Transverse colon (tissue), 4 donors: ENCODE measurements around the gene RSKR. TPM values are rescaled to one million over a fixed set of nuclear protein-coding genes. Genes with fewer than 3 reads are reported as not detected.

Experiments
- DNase-seq: peaks from one replicate; pipeline ENCODE4 v3.0.0-alpha.2; 2019
- H3K27ac ChIP-seq, 4 donors: fragments of 200-600 bp; sonication (generic); 2 replicates each; pipeline ENCODE4 v1.5.1; 2016 to 2018; ENCODE audit warnings: inconsistent platforms in 4 of 4
- H3K27me3 ChIP-seq: fragments of 200-600 bp; sonication (generic); 2 replicates; pipeline ENCODE4 v1.5.1; 2017; ENCODE audit warnings: inconsistent platforms
- H3K36me3 ChIP-seq, 4 donors: fragments of 200-600 bp; sonication (generic); 2 replicates each; pipeline ENCODE4 v1.5.1; 2017 to 2019; ENCODE audit warnings: inconsistent platforms in 4 of 4
- H3K4me1 ChIP-seq, 4 donors: fragments of 200-600 bp; sonication (generic); 2 replicates each; pipeline ENCODE4 v1.5.1; 2017 to 2020; ENCODE audit warnings: inconsistent platforms in 4 of 4
- H3K4me3 ChIP-seq, 4 donors: fragments of 200-600 bp; sonication (generic); 1 replicate in 1 of 4; 2 replicates in 3 of 4; pipeline versions ENCODE4 v1.5.1 to v1.6.1; 2017 to 2019; ENCODE audit warnings: inconsistent platforms in 4 of 4
- H3K9me3 ChIP-seq, 2 donors: fragments of 200-600 bp; sonication (generic); 2 replicates each; pipeline ENCODE4 v1.5.1; 2017 to 2019; ENCODE audit warnings: inconsistent platforms in 2 of 2
- EP300 ChIP-seq: sonication (generic); formaldehyde crosslinking; IDR thresholded peaks from one replicate; pipeline ENCODE4 v1.6.1; 2017; ENCODE audit warnings: antibody characterized with exemption, low read depth
- POLR2A ChIP-seq: fragments of 450-650 bp; IDR thresholded peaks from one replicate; pipeline ENCODE4 v1.6.1; 2016; ENCODE audit warnings: antibody characterized with exemption, mild to moderate bottlenecking, moderate library complexity
- POLR2AphosphoS5 ChIP-seq, 3 donors: sonication (generic); formaldehyde crosslinking; IDR thresholded peaks; one replicate each; pipeline ENCODE4 v1.6.1; 2016; ENCODE audit warnings: antibody characterized with exemption in 3 of 3
- WGBS, 2 donors: methylation state at CpG; one replicate each; pipeline ENCODE4 v1.1.5; 2018; ENCODE audit warnings: low coverage in 1 of 2; 5-methylcytosine and 5-hydroxymethylcytosine counted together
- in situ Hi-C, 4 donors: fragments of 200-750 bp; cut with MboI; loops; one replicate each; pipeline versions ENCODE4 v1.15.0 to v1.15.1; 2017; ENCODE audit warnings: low sequenced_read_pairs in 3 of 4, low pct_ligation_motif_present in 1 of 4, low pct_unique_long_range_greater_than_20kb in 1 of 4
- intact Hi-C: fragments of 100-400 bp; cut with DNase I; formaldehyde crosslinking; loops from one replicate; pipeline ENCODE4 v1.15.1; 2023; ENCODE audit warnings: low total_unique reads
- total RNA-seq, 4 donors: library from RNA; depleted of rRNA; stranded (reverse); fragments of >200 nt; gene quantifications; one replicate each; pipeline ENCODE4 v1.1.0, GENCODE V29; 2016
- TF ChIP-seq, protein P1 (sequence below), 5 experiments: fragments of 200-600 bp in 3 of 5; fragments of 450-650 bp in 2 of 5; sonication (generic) in 3 of 5; IDR thresholded peaks; 1 replicate in 2 of 5; 2 replicates in 3 of 5; pipeline ENCODE4 v1.5.1; 2016 to 2017; ENCODE audit warnings: antibody characterized with exemption in 5 of 5, inconsistent platforms in 3 of 5, mild to moderate bottlenecking in 2 of 5, moderate library complexity in 1 of 5

Gene RSKR
- total RNA-seq, 4 donors from 2014 or later: 8.3 to 70.8 (median 22.1) TPM

DNA sequence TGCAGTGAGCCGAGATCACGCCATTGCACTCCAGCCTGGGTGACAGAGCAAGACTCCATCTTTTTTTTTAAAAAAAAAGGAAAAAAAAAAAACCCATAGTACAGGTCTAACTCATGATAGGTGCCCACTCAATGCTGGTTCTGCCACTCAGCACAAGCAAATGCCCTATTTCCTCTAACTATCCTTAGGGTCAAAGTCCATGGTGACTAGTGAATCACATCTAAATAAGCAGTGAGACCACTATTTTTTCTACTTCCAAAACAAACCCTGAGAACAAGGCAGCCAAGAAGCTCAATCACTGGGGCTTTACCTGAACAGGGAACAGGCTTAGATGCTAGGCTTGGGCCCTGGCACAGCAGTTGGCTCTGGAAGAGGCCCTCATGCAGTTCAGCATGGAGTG, 27.6 kb upstream of the RSKR start:
- Histone ChIP-seq H3K27ac (no peak overlapping the region), H3K4me1 (peaks cover 19 to 34% (median 26%) of the 10 kb centered on the region in 4 donors), H3K4me3 (no peak overlapping the region), H3K9me3 (no peaks in the 10 kb centered on the region), H3K36me3 (peaks cover 0 to 55% (median 27%) of the 10 kb centered on the region in 4 donors), H3K27me3 (no peaks in the 10 kb centered on the region)
- in situ Hi-C loops (no loop called here), intact Hi-C loops (no loop called here)
- no peak for DNase-seq
- WGBS, 2 donors: 93 to 95% methylated on average over 2 of the region's 2 CpGs
- no peak for TF ChIP-seq POLR2AphosphoS5 (IDR thresholded peaks at IDR 0.05)
- TF ChIP-seq, protein P1, sequence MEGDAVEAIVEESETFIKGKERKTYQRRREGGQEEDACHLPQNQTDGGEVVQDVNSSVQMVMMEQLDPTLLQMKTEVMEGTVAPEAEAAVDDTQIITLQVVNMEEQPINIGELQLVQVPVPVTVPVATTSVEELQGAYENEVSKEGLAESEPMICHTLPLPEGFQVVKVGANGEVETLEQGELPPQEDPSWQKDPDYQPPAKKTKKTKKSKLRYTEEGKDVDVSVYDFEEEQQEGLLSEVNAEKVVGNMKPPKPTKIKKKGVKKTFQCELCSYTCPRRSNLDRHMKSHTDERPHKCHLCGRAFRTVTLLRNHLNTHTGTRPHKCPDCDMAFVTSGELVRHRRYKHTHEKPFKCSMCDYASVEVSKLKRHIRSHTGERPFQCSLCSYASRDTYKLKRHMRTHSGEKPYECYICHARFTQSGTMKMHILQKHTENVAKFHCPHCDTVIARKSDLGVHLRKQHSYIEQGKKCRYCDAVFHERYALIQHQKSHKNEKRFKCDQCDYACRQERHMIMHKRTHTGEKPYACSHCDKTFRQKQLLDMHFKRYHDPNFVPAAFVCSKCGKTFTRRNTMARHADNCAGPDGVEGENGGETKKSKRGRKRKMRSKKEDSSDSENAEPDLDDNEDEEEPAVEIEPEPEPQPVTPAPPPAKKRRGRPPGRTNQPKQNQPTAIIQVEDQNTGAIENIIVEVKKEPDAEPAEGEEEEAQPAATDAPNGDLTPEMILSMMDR (IDR thresholded peaks at IDR 0.05): no peak
- TF ChIP-seq POLR2A: no peak
- TF ChIP-seq EP300: no peak

DNA sequence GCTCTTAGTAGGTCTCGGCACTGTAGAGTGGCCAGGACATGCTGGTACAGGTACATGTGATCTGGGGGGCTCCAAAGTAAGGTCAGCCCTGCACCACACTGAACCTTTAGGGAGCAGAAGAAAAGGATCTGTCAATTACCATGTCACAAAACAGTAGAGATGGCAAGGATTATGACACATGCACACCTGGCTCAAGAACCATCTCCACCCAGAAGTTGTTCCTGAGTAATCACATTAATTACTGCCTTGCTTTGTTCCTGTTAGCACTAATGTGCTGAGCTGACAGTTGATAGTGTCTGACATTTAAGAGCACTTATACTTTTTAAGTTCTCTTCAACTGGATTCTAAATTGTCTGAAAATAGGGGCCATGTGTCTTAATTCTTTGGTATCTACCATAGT, 21.5 kb upstream of the RSKR start:
- H3K36me3 ChIP-seq: peaks cover 0 to 95% (median 47%) of the 10 kb centered on the region in 4 donors
- H3K4me3 ChIP-seq: no peak overlapping the region
- no peak for TF ChIP-seq POLR2AphosphoS5 (IDR thresholded peaks at IDR 0.05)
- TF ChIP-seq, protein P1 (IDR thresholded peaks at IDR 0.05): no peak
- TF ChIP-seq EP300: no peak
- TF ChIP-seq POLR2A: no peak
- DNase-seq: no peak
- H3K27me3 ChIP-seq: no peaks in the 10 kb centered on the region
- intact Hi-C loops (no loop called here), in situ Hi-C loops (no loop called here)
- no peaks in the 10 kb centered on the region for H3K9me3 ChIP-seq
- H3K4me1 ChIP-seq: no peaks in the 10 kb centered on the region
- no peak overlapping the region for H3K27ac ChIP-seq
- 100% methylated on average over 1 of the region's 1 CpG for WGBS, 2 donors

DNA sequence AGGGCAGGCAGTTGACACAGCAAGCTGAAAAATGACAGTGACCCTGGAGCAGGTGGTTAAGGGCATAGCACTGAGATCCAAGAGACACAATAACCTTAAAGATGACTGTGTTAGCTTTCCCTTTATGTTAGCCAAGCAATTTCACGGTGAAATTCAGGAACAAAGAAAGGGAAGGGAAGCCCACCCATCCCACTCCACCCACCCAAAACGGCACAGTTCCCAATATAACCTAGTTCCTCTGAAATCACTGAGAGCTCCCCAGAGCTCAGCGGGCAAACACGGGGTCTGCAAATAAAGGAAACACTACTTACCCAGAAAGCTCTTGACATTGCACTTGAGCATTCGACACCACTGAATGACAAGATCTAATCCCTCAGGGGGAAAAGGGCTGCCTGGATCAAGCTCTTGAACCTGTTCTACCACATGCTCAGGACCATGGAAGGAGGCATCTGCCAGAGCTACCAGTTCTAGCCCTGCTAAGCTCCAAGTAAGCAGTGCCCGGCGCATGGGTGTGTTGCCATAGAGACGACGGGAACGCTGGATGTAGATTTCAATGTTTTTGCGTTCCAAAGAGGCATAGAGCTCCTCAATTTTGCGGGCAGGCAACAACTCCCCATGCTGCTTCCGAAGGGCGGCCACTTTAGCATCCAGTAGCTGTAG, 20.4 kb upstream of the RSKR start:
- H3K4me1 ChIP-seq: no peaks in the 10 kb centered on the region

GRCh38 chr17:28626818-28627217, 12.8 kb upstream of the RSKR start:
- H3K27me3 ChIP-seq: no peaks in the 10 kb centered on the region
- 71 to 98% methylated on average over 2 to 4 of the region's 4 CpGs for WGBS, 2 donors
- no peaks in the 10 kb centered on the region for H3K9me3 ChIP-seq
- TF ChIP-seq, protein P1 (IDR thresholded peaks at IDR 0.05): no peak
- TF ChIP-seq POLR2A: no peak
- no peak for TF ChIP-seq POLR2AphosphoS5 (IDR thresholded peaks at IDR 0.05)
- no peak for TF ChIP-seq EP300
- in situ Hi-C loops: no loop called here
- no peak overlapping the region for H3K27ac ChIP-seq
- no peaks in the 10 kb centered on the region for H3K4me1 ChIP-seq
- H3K36me3 ChIP-seq: peaks cover 0 to 56% (median 24%) of the 10 kb centered on the region in 4 donors
- no peak overlapping the region for H3K4me3 ChIP-seq
- no peak for DNase-seq
- intact Hi-C loops: no loop called here

More for the DNA sequence above, 20.4 kb upstream of the RSKR start:
- WGBS, 2 donors: 89 to 90% methylated on average over 3 to 14 of the region's 14 CpGs
- intact Hi-C loops (no loop called here), in situ Hi-C loops (no loop called here)
- no peak for TF ChIP-seq EP300
- no peak for TF ChIP-seq POLR2AphosphoS5 (IDR thresholded peaks at IDR 0.05)
- TF ChIP-seq, protein P1 (IDR thresholded peaks at IDR 0.05): no peak
- Histone ChIP-seq H3K9me3 (no peaks in the 10 kb centered on the region), H3K4me3 (no peak overlapping the region), H3K27ac (no peak overlapping the region), H3K27me3 (no peaks in the 10 kb centered on the region), H3K36me3 (peaks cover 0 to 90% (median 43%) of the 10 kb centered on the region in 4 donors)
- no peak for DNase-seq
